GOT3 (cell line): Measurements from ENCODE around the gene GATD1.
A peak's percentile ranks its signal among the peaks of the same experiment; 100 is the strongest.

Source experiments
- DNase-seq: peaks from one replicate; lab custom pipeline; 2025; ENCODE audit warnings: mixed read lengths; lab: John Stamatoyannopoulos, UW

GATD1 gene, protein sequence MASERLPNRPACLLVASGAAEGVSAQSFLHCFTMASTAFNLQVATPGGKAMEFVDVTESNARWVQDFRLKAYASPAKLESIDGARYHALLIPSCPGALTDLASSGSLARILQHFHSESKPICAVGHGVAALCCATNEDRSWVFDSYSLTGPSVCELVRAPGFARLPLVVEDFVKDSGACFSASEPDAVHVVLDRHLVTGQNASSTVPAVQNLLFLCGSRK

DNA sequence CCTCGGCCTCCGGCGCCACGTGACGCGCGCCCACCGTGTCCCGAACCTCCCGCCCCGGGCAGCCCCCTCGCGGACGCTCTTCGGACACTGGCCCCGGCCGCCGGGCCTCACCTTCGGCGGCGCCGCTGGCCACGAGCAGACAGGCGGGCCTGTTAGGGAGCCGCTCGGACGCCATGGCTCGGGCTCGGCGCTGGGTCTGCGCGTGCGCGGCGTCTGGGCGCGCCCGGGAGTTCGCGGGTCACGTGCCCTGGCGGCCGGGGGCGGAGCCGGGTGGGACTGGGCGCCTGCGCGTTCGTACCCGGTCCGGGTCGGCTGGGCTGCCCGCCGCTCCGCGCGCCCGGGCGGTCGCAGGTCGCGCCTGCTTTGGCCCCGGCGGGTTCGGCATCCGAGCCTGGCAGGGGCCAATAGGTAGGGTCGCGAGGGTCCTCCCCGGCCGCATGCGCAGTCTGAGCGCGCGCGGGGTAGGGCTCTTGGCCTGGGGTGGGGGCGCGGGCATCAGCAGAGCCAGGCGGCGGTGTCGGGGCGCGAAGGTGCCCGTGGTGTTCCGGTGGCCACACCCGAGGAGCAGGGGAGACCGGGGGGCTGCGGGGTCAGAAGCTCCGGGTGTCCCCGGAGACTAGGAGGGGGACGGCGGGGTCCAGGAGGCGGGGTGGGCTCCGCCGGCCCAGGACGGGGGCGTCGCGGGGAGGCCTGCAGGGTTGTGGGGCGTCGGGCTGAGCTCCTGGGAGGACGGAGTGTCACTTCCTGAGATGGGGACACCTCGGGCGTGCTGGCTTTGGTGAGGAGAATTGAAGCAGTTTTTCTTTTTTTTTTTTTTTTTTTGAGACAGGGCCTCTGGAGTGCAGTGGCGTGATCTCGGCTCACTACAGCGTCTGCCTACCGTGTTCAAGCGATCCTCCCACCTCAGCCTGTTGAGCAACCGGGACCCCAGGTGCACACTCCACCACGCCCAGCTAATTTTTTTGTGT is at the start of gene GATD1:
GATD1 (minus strand) TSS at position 200 of the 968 bp plus-strand sequence; CDS start at position 175, 25 bp downstream.
- DNase-seq, result peak; percentile 51

DNA sequence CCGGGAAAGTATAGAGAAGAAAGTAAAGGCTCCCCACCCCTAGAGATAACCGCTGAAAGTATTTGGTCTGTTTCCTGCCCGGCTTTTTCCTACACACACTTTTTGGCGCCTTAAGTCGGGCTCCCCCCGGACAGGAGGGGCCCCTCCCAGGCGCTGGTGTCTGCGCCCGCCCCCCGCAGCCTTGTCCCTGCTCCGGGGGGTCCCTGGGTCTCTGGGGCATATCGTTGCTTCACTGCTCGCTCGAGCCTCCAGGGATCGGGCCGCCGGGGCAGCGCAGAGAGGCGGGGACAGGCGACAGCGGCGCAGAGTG is 49.5 kb upstream of the GATD1 start:
- no peak for DNase-seq

DNA sequence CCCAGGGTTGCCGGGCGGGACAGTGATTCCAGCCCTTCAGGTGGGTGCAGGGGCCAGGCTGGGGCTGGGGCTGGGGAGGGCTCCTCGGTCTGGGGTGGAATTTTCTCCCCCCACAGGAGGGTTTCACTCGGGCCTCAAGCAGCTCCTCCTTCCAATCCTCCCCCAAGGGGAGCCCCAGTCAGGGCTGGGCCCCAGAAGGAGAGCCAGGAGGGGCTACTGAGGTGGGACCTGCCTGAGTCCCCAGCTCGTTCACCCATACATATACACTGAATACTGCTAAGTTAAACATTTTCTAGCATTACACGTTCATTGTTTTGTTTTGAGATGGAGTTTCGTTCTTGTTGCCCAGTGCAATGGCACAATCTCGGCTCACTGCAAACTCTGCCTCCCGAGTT is 48.9 kb upstream of the GATD1 start:
- no peak for DNase-seq

DNA sequence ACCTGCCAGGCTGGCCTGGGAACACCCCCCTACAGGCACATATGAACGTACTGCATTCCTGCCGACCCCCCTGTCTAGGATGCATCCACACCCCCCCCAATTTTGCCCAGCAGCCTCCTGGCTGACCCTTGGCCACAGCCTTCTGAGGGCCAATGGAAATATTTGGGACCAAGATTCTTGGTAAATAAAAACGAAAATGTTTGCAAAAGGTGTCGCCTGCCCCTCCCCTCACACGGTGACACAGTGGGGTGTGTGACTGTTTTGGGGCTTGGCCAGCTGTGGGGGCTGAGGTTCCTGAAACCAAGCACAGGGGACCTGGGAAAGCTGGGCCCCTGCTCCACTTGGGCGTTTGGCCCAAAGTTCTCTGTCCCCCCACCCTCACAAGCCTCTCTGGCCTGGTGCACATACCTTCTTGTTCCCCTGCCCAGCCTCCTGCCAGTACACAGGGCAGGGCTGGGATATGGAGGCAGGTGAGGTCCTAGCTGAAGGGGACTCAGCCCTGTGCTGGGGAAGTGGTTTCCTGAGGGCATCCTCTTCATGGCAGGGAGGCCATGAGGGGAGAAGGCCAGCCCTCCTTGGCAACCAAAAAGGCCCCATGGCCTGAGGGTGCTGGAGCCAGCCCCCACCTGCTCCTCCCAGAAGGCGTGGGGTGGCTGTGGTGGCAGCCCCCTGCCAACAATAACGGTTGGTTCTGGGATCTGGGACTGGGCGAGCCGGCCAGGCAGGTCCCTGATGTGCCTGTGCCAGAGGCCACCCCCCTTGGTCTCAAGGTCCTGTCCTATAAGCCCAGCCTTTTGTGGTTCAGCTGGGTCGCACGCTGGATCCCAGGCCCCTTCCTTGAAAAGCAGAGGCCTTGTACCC is 48.3 kb upstream of the GATD1 start:
- DNase-seq, result no peak

DNA sequence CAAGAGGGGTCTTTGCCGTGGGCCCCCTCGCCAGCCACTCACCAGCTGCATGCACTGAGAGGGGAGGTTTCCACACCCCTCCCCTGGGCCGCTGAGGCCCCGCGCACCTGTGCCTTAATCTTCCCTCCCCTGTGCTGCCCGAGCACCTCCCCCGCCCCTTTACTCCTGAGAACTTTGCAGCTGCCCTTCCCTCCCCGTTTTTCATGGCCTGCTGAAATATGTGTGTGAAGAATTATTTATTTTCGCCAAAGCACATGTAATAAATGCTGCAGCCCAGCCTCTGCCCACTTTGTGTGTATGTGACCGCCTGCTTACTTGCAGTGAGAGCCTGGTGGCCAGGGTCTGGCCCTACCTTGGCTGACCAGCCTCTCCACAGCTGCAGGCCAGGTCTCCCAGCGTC is 47.7 kb upstream of the GATD1 start:
- no peak for DNase-seq

DNA sequence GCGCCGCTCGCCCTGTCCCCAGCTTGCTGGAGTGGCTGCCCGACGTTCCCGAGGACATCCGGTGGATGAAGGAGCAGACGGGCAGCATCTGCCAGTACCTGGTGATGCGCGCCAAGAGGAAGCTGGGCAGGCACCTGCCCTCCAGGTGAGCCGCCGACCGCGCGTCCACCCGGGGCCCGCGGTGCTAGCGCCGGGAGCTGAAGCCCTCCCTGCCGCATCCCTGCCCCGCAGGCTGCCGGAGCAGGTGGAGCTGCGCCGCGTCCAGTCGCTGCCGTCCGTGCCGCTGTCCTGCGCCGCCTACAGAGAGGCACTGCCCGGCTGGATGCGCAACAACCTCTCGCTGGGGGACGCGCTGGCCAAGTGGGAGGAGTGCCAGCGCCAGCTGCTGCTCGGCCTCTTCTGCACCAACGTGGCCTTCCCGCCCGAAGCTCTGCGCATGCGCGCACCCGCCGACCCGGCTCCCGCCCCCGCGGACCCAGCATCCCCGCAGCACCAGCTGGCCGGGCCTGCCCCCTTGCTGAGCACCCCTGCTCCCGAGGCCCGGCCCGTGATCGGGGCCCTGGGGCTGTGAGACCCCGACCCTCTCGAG is 47.1 kb upstream of the GATD1 start:
- DNase-seq, result no peak

DNA sequence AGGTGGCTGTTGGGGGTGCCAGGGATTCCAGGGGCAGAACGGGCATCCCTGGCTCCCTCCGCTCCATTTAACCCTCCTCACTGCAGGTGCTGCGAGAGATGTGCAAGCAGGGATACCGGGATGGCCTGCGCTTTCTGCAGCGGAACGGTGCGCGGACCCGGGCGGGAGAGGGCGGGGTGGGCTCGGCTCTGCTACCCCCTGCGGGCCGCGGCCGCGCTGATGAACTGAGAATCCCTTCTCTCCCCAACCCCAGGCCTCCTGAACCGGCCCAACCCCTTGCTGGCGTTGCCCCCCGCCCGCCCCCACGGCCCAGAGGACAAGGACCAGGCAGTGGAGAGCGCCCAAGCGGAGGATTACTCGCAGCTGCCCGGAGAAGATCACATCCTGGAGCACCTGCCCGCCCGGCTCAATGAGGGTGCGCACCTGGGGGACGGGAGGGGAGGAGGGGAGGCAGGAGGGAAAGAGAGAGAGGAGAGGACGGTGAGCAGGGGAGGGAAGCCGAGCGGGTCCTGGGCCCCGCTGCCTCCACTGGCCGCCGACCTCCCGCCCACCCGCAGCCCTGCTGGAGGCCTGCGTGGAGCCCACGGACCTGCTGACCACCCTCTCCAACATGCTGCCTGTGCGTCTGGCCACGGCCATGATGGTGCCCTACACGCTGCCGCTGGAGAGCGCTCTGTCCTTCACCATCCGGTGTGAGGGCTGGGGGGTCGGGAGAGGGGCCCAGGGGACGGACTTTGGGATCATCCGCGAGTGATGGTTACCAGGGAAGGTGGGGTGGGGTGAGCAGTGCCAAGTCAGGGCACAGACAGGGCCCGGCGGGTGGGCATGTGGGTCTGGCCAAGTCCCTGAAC is 46.4 kb upstream of the GATD1 start:
- no peak for DNase-seq

DNA sequence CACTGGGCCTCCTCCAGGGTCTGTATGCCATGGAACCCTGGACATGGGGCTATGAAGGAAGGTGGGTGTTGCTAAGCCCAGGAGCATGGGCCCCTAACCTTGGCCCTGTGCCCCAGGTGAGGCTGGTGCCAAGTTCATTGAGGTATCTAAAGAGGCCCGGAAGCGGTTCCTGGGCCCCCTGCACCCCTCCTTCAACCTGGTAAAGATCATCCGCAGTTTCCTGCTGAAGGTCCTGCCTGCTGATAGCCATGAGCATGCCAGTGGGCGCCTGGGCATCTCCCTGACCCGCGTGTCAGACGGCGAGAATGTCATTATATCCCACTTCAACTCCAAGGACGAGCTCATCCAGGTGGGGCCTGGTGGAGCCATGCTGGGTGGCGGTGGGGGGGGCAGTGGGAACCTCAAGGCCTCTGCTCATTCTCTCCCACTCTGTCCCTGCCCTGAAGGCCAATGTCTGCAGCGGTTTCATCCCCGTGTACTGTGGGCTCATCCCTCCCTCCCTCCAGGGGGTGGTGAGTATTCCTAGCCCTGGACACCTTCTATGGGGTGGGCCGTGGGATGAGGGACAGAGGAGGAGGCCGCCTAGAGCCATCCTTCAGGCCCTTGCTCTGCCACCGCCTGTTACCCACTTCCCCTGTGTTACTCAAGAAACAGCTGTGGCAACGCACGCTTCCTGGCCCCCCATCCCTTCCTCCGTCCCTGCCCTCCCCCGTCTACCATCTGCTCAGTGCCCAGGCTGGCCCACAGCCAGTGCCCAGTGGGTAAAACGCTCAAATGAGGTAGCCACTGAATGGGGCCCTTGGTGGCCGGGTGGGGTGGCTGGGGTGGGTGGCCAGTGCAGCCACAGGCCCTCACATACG is 44.5 kb upstream of the GATD1 start:
- DNase-seq, result no peak

DNA sequence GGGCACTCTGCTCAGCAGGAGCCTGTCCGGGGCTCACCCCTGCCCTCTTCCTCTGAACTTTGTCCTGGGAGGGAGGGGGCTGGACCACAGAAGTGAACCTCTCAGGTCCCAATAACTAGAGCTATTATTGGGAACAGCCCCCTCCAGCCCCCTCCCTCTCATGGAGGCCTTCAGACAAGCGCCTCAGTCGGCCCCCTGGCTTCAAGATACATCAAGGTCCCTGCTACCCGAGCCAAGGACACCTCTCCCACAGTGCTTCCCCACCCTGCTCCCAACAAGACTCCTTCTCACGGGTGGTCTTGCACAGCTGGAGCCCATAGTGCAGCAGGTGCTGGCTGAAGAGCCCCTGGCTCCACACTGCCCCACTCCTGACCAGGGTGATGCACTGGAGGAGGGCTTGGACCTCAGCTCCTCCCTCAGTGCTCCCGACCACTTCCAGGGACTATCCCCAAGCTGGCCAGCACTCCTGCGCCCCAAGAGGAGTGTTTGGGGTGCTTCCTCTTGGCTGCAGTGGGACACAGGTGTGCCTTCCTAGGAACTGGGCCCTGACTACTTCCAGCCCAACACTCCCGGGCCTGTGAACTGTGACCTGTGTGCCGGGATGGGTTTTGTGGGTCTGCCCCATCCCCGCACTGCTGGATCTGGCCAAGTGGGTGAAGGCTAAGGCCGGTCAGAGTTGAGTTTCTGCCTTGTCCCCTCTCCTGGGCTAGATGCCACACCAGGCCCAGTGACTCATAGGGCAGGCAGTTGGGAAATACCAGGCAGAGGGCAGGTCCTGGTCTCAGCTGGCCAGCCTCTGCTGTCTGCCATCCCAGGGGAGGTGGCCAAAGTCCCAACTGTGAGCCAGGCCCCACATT is 43.6 kb upstream of the GATD1 start:
- no peak for DNase-seq

DNA sequence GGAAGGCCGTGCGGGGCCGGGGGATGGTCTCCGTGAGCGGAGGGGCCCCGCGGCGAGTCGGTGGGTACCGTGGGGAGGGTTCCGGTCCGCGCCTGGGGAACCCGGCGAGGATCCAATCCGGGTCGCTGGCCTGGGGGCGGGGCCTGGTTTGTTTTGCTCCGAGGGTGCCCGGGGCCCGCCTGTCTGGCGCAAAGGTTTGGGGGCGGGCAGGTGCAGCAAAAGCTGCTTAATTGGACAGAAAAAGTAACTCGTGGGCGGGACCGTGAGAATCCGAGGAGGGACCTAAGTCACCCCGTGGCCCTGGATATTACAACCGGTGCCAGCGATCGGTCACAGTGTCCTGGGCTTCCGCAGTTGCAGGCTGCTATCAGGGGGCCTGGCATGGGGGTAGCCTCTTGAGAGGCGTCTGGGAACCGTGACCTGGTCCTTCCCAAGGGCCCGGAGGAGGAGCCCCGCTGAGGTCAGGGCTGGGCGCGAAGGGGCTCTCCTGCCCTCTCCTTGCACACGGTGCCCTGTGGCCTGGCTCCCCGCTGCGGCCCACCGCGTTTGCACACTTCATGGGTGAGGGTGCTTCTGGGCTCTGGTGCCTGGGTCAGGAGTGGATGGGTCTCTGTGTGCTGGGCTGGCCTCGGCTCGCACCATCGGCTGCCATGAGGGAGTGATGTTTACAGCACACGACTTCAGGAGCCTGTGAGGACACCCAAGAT is 42.8 kb upstream of the GATD1 start:
- DNase-seq, result no peak

DNA sequence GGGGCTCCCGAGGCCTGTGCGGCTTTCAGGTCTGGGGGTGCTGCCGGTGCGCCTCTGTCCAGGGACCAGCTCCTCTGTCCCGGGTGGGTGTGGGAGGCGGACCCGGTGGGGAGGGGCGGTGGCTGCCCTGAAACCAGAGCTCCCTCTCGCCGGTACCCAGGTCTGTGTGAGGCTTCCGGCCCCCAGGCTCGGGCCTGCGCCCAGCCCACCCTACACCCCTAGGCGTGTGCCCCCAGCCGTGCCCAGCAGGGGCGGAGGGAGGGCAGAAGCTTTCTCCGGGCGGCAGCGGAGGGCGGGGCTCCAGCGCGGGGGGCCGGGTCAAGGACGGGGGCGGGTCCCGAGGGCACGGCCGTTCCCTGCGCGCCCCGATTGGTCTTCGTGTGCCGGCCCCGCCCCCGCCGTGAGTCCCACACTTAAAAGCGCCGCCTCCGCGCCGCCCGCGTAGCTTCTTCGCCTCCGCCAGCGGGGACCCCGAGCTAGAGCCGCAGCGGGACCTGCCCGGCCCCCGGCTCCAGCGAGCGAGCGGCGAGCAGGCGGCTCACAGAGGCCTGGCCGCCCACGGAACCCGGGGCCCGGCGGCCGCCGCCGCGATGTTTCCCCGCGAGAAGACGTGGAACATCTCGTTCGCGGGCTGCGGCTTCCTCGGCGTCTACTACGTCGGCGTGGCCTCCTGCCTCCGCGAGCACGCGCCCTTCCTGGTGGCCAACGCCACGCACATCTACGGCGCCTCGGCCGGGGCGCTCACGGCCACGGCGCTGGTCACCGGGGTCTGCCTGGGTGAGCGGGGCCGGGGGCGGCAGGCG is 42.0 kb upstream of the GATD1 start:
- DNase-seq, result peak; percentile 47

DNA sequence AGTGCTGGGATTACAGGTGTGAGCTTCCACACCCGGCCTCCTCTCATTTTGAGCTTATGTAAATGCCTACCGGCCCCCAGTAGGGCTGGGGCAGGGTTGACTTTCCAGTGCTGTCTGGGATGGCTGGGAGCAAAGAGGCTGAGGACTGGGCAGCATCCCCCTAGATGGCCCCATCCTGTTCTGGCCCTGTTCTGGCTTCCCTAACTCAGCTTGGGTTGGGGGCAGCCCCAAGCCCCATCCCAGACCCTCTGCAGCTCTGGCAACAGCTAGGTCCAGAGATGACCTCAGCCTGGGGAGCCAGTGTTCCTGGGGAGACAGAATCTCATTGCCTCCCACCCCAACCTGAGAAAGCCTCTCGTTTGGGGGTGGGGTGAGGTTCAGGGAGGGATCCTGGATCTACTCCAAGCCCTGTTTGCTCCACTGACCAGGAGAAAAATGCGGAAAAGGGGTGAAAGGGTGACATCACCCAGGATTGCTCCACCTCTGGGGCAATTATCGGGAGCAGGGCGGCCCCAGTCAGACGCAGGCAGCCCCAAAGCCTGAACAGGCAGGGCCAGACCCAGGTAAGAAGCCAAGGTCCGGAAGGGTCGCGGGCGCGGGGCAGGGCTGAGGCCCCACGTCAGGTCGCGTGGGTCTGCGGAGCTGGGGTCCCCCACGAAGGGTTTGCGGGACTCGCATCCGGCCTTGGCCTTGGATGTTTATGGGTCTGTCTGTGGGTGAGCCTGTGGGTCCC is 41.3 kb upstream of the GATD1 start, which contains the start of gene PNPLA2:
PNPLA2 (plus strand) TSS at position 519 of the 733 bp plus-strand sequence. CDS start 805 bp downstream, outside the sequence.
- peak; percentile 12 for DNase-seq

DNA sequence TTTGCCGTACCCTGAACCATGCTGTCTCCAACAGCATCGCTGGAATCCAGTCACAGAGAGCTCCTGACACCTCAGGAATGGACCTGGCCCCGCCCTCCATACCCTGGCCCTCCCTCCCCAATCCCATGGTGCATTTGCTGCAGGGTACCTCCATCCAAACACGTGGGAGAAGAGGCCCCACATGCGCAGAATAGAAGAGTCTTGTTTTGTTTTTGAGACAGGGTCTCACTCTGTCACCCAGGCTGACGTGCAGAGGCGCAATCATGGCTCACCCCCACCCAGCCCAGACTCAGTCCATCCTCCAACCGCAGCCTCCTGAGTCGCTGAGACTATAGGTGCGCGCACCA is 39.1 kb upstream of the GATD1 start:
- no peak for DNase-seq

DNA sequence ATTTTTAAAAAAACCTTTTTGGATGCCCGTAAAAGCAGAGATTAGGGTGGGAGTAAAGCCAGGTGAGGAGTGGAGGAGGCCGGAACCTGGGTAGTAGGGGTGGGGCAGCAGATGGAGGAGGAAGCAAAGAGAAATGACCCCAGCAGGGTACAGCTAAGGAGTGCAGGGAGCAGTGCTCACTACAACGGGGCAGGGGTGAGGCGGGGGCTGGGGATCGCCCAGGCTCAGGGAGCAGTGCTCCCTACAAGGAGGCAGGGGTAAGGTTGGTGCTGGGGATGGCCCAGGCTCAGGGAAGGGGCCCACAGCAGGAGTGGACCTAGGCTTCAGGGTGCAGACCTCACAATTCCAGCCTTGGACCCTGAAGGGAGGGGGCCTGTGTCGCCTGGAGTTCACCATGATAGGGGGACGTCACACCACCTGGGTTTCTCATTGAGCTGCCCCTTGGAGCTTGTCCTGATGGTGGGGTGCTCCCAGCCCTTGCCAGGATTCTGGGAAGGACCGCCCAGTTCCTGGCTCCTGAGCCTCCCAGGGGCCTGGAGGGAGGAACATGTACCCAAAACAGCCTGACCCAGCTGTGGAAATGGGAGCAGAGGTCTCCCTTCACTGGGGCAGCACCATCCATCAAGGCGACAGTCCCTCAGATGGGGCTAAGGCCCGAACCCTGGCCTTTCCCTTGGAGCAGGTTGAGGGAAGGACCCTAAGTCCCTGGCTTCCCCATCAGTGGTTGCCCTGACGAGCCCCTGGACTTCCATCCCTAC is 38.6 kb upstream of the GATD1 start:
- DNase-seq, result no peak

DNA sequence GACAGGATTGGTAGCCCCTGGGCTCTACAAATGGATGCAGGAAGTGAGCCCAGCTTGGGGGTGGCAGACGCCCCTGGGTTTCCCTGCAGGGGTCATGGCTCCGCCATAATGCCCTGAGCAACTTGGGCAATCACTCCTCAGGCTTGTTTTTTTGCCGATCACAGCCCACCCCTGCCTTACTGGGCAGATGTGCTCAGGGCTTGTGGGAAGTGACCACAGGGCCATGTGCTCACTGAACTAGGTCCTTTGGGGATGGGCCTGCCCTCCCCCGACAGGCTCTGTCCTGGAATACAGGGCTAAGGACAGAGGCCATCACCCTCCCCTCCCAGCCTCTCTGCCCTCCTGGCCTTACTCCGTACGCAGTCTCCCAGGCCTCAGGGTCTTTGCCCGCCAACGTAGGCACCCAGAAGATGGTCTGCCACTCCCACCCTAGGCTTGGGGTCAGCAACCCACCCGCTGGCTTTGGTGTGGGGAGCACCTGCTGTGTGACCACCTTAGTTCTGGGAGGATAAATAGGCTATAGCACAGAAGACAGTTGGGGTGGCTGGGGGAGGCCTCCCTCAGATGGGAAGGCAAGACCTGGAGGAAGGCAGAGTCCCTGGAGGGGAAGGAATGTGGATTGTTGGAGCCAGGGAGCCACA is 36.3 kb upstream of the GATD1 start:
- DNase-seq, result no peak

DNA sequence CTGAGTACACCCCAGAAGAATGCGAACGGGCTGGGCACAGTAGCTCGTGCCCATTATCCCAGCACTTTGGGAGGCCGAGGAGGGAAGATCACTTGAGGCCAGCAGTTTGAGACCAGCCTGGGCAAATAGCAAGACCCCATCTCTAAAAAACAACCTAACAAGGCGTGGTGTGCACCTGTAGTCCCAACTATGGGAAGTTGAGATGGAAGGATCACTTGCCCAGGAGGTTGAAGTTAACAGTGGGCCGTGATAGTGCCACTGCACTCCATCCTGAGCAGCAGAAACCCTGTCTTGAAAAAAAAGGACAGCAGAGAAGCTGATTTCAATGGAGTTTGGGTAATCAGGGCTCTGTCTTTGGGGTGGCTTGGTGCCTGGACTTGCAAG is 35.8 kb upstream of the GATD1 start:
- DNase-seq, result no peak
